ENCODE data around the gene CPNE5. TPM values are rescaled to one million over a fixed set of nuclear protein-coding genes. Genes with fewer than 3 reads are reported as not detected.
"Not testable (repeated sequence)": the region's sequence is repeated elsewhere in the genome, so short reads cannot be mapped to it uniquely, and the experiment has no call there.

The CPNE5 gene
- polyA plus RNA-seq, 2 of the 4 experiments (the other 2 are of a cell fraction): 0.03 to 0.13 TPM

- H3K4me3 ChIP-seq: no peak overlapping the region
- H3K4me2 ChIP-seq: no peak overlapping the region
- DNase-seq (ENCODE audit: low read depth in 1 of 2, low spot score in 1 of 2) (no peak), ATAC-seq (no peak), FAIRE-seq (no peak)
- H3K9me3 ChIP-seq: no peaks in the 10 kb centered on the region
- POLR2A ChIA-PET: no interaction called here
- peaks cover 4% of the 10 kb centered on the region; the same call in 1 of the 3 replicates for H3K4me1 ChIP-seq
- CTCF ChIA-PET: interaction anchor here (0.7 to 2.4 kb wide), 7 partner anchors 10 to 643 kb away, joined by 3 to 11 read pairs (median 3); no protein-coding TSS in a partner anchor
- no peak overlapping the region for H3K27ac ChIP-seq
- TF ChIP-seq RARB (CRISPR knock-in tag; IDR thresholded peaks at IDR 0.05): no peak
- 50% methylated on average over 1 of the region's 1 CpG for WGBS (ENCODE audit: missing lambda C conversion rate)
These were observed 132.9 kb downstream of the CPNE5 start for GRCh38 chr6:36706339-36706738.

- H3K27ac ChIP-seq; H3K4me2 ChIP-seq; H3K9me3 ChIP-seq; DNase-seq (ENCODE audit: low read depth in 1 of 2, low spot score in 1 of 2); H3K4me1 ChIP-seq; ATAC-seq; FAIRE-seq; H3K4me3 ChIP-seq: not testable (repeated sequence)
- 69% methylated on average over 5 of the region's 7 CpGs for WGBS (ENCODE audit: missing lambda C conversion rate)
- ChIA-PET CTCF (interaction anchor here (0.7 to 2.5 kb wide), 4 partner anchors 24 to 107 kb away, joined by 3 to 11 read pairs (median 6); no protein-coding TSS in a partner anchor), POLR2A (interaction anchor here (1.1 kb wide), 1 partner anchor 17 kb away, joined by 5 read pairs; no protein-coding TSS in a partner anchor)
These were observed 134.2 kb downstream of the CPNE5 start for GRCh38 chr6:36704961-36705577.

- POLR2A ChIA-PET: no interaction called here
- TF ChIP-seq KDM1A (IDR thresholded peaks at IDR 0.05; ENCODE audit: low read depth) (no peak), HES2 (IDR thresholded peaks at IDR 0.05) (no peak), JUNB (IDR thresholded peaks at IDR 0.05) (no peak), BCL3 (IDR thresholded peaks at IDR 0.05) (no peak), RARB (CRISPR knock-in tag; IDR thresholded peaks at IDR 0.05) (no peak), RCOR1 (IDR thresholded peaks at IDR 0.05; ENCODE audit: low read depth, low read length) (no peak), MYC (IDR thresholded peaks at IDR 0.05; ENCODE audit: borderline replicate concordance, low read length) (no peak), HDAC2 (IDR thresholded peaks at IDR 0.05) (no peak), FOSB (CRISPR knock-in tag; IDR thresholded peaks at IDR 0.05) (no peak), ATOH8 (CRISPR knock-in tag; IDR thresholded peaks at IDR 0.05; ENCODE audit: low read depth) (no peak), BHLHE40 (IDR thresholded peaks at IDR 0.05; ENCODE audit: low read depth, low read length) (no peak)
- Histone ChIP-seq H3K4me2 (no peak overlapping the region), H3K4me1 (peaks cover 5% of the 10 kb centered on the region; the same call in 1 of the 3 replicates), H3K27ac (no peak overlapping the region), H3K9me3 (no peaks in the 10 kb centered on the region), H3K4me3 (no peak overlapping the region)
- FAIRE-seq (no peak), ATAC-seq (no peak), DNase-seq (ENCODE audit: low read depth in 1 of 2, low spot score in 1 of 2) (no peak)
- 87% methylated on average over 16 of the region's 18 CpGs for WGBS (ENCODE audit: missing lambda C conversion rate)
- CTCF ChIA-PET: interaction anchor here (1.4 to 2.5 kb wide), 2 partner anchors 20 to 23 kb away, joined by 4 to 8 read pairs; no protein-coding TSS in a partner anchor
These were observed 135.3 kb downstream of the CPNE5 start for GRCh38 chr6:36703982-36704381.

GRCh38 chr6:36703081-36703606 lies 136.1 kb downstream of the CPNE5 start:
- peaks cover 5% of the 10 kb centered on the region; the same call in 1 of the 3 replicates for H3K4me1 ChIP-seq
- POLR2A ChIA-PET: no interaction called here
- no peak overlapping the region for H3K4me2 ChIP-seq
- no peaks in the 10 kb centered on the region for H3K9me3 ChIP-seq
- no peak for FAIRE-seq
- WGBS (ENCODE audit: missing lambda C conversion rate): 68% methylated on average over 5 of the region's 5 CpGs
- H3K4me3 ChIP-seq: no peak overlapping the region
- CTCF ChIA-PET: interaction anchor here (0.6 to 2.5 kb wide), 5 partner anchors 21 to 85 kb away, joined by 3 to 8 read pairs (median 4); no protein-coding TSS in a partner anchor
- no peak for ATAC-seq
- H3K27ac ChIP-seq: no peak overlapping the region
- DNase-seq (ENCODE audit: low read depth in 1 of 2, low spot score in 1 of 2): no peak
- no peak for TF ChIP-seq HEYL (CRISPR knock-in tag; IDR thresholded peaks at IDR 0.05)
- no peak for TF ChIP-seq HES2 (IDR thresholded peaks at IDR 0.05)
- TF ChIP-seq ZNF302 (CRISPR knock-in tag; IDR thresholded peaks at IDR 0.05): no peak
- no peak for TF ChIP-seq ATOH8 (CRISPR knock-in tag; IDR thresholded peaks at IDR 0.05; ENCODE audit: low read depth)
- TF ChIP-seq HOXA7 (CRISPR knock-in tag; IDR thresholded peaks at IDR 0.05): no peak
- TF ChIP-seq SMC3 (IDR thresholded peaks at IDR 0.05): no peak
- no peak for TF ChIP-seq ELK1 (IDR thresholded peaks at IDR 0.05; ENCODE audit: low read depth, low read length)
- no peak for TF ChIP-seq E2F6 (IDR thresholded peaks at IDR 0.05; ENCODE audit: borderline replicate concordance, low read depth)
- no peak for TF ChIP-seq TFCP2L1 (CRISPR knock-in tag; IDR thresholded peaks at IDR 0.05)
- TF ChIP-seq NR3C1 (IDR thresholded peaks at IDR 0.05): no peak
- TF ChIP-seq ZSCAN20 (CRISPR knock-in tag; IDR thresholded peaks at IDR 0.05): no peak
- TF ChIP-seq FOXS1 (CRISPR knock-in tag; IDR thresholded peaks at IDR 0.05): no peak
- TF ChIP-seq CBX8 (IDR thresholded peaks at IDR 0.05): no peak
- no peak for TF ChIP-seq RFX5 (IDR thresholded peaks at IDR 0.05)
- TF ChIP-seq CEBPB (IDR thresholded peaks at IDR 0.05): no peak
- TF ChIP-seq CHD4 (IDR thresholded peaks at IDR 0.05; ENCODE audit: borderline replicate concordance): no peak
